ENCODE measurements around the gene ACO1.

The ACO1 gene

GRCh38 chr9:32426278-32426939 lies 42.0 kb downstream of the ACO1 start:
- Histone ChIP-seq H3K4me3 (ENCODE audit: low read length) (no peak overlapping the region), H3K36me3 (ENCODE audit: control insufficient read depth, low read depth, low read length) (peaks cover 33% of the 10 kb centered on the region), H3K27ac (ENCODE audit: low read length) (no peak overlapping the region), H3K27me3 (ENCODE audit: control insufficient read depth, insufficient read depth, low read length) (no peaks in the 10 kb centered on the region), H3K9me3 (ENCODE audit: control insufficient read depth, low read depth, low read length) (no peaks in the 10 kb centered on the region), H3K9ac (ENCODE audit: low read length) (no peak overlapping the region), H3K4me1 (ENCODE audit: control insufficient read depth, low read depth, low read length) (no peaks in the 10 kb centered on the region)

GRCh38 chr9:32427111-32427873 lies 42.8 kb downstream of the ACO1 start:
- Histone ChIP-seq H3K4me1 (ENCODE audit: control insufficient read depth, low read depth, low read length) (no peaks in the 10 kb centered on the region), H3K27ac (ENCODE audit: low read length) (no peak overlapping the region), H3K27me3 (ENCODE audit: control insufficient read depth, insufficient read depth, low read length) (no peaks in the 10 kb centered on the region), H3K9me3 (ENCODE audit: control insufficient read depth, low read depth, low read length) (no peaks in the 10 kb centered on the region), H3K9ac (ENCODE audit: low read length) (no peak overlapping the region), H3K4me3 (ENCODE audit: low read length) (no peak overlapping the region), H3K36me3 (ENCODE audit: control insufficient read depth, low read depth, low read length) (peaks cover 34% of the 10 kb centered on the region)

- Histone ChIP-seq H3K9me3 (ENCODE audit: control insufficient read depth, low read depth, low read length) (no peaks in the 10 kb centered on the region), H3K36me3 (ENCODE audit: control insufficient read depth, low read depth, low read length) (peaks cover 27% of the 10 kb centered on the region), H3K4me3 (ENCODE audit: low read length) (no peak overlapping the region), H3K27ac (ENCODE audit: low read length) (no peak overlapping the region), H3K4me1 (ENCODE audit: control insufficient read depth, low read depth, low read length) (no peaks in the 10 kb centered on the region), H3K27me3 (ENCODE audit: control insufficient read depth, insufficient read depth, low read length) (no peaks in the 10 kb centered on the region), H3K9ac (ENCODE audit: low read length) (no peak overlapping the region)
Measured at GRCh38 chr9:32430720-32431119, 46.3 kb downstream of the ACO1 start.

- Histone ChIP-seq H3K4me1 (ENCODE audit: control insufficient read depth, low read depth, low read length) (no peaks in the 10 kb centered on the region), H3K27me3 (ENCODE audit: control insufficient read depth, insufficient read depth, low read length) (no peaks in the 10 kb centered on the region), H3K36me3 (ENCODE audit: control insufficient read depth, low read depth, low read length) (peaks cover 27% of the 10 kb centered on the region), H3K9ac (ENCODE audit: low read length) (no peak overlapping the region), H3K9me3 (ENCODE audit: control insufficient read depth, low read depth, low read length) (no peaks in the 10 kb centered on the region), H3K27ac (ENCODE audit: low read length) (no peak overlapping the region), H3K4me3 (ENCODE audit: low read length) (no peak overlapping the region)
Measured at GRCh38 chr9:32431196-32431595, 46.8 kb downstream of the ACO1 start.

- no peak overlapping the region for H3K9ac ChIP-seq (ENCODE audit: low read length)
- no peak overlapping the region for H3K27ac ChIP-seq (ENCODE audit: low read length)
- H3K27me3 ChIP-seq (ENCODE audit: control insufficient read depth, insufficient read depth, low read length), result no peaks in the 10 kb centered on the region
- H3K36me3 ChIP-seq (ENCODE audit: control insufficient read depth, low read depth, low read length), result peaks cover 32% of the 10 kb centered on the region
- H3K9me3 ChIP-seq (ENCODE audit: control insufficient read depth, low read depth, low read length), result no peaks in the 10 kb centered on the region
- H3K4me1 ChIP-seq (ENCODE audit: control insufficient read depth, low read depth, low read length), result no peaks in the 10 kb centered on the region
- no peak overlapping the region for H3K4me3 ChIP-seq (ENCODE audit: low read length)
Measured at GRCh38 chr9:32431940-32432555, 47.6 kb downstream of the ACO1 start.

GRCh38 chr9:32434892-32435291 lies 50.4 kb downstream of the ACO1 start:
- H3K27ac ChIP-seq (ENCODE audit: low read length), result no peak overlapping the region
- peaks cover 40% of the 10 kb centered on the region for H3K36me3 ChIP-seq (ENCODE audit: control insufficient read depth, low read depth, low read length)
- no peaks in the 10 kb centered on the region for H3K4me1 ChIP-seq (ENCODE audit: control insufficient read depth, low read depth, low read length)
- H3K9ac ChIP-seq (ENCODE audit: low read length), result no peak overlapping the region
- no peak overlapping the region for H3K4me3 ChIP-seq (ENCODE audit: low read length)
- no peaks in the 10 kb centered on the region for H3K27me3 ChIP-seq (ENCODE audit: control insufficient read depth, insufficient read depth, low read length)
- H3K9me3 ChIP-seq (ENCODE audit: control insufficient read depth, low read depth, low read length), result no peaks in the 10 kb centered on the region

- H3K9me3 ChIP-seq (ENCODE audit: control insufficient read depth, low read depth, low read length), result no peaks in the 10 kb centered on the region
- no peak overlapping the region for H3K4me3 ChIP-seq (ENCODE audit: low read length)
- no peaks in the 10 kb centered on the region for H3K27me3 ChIP-seq (ENCODE audit: control insufficient read depth, insufficient read depth, low read length)
- no peaks in the 10 kb centered on the region for H3K4me1 ChIP-seq (ENCODE audit: control insufficient read depth, low read depth, low read length)
- H3K9ac ChIP-seq (ENCODE audit: low read length), result no peak overlapping the region
- peaks cover 26% of the 10 kb centered on the region for H3K36me3 ChIP-seq (ENCODE audit: control insufficient read depth, low read depth, low read length)
- H3K27ac ChIP-seq (ENCODE audit: low read length), result no peak overlapping the region
Measured at GRCh38 chr9:32441678-32442077, 57.2 kb downstream of the ACO1 start.

- Histone ChIP-seq H3K4me3 (ENCODE audit: low read length) (no peak overlapping the region), H3K9ac (ENCODE audit: low read length) (no peak overlapping the region), H3K27ac (ENCODE audit: low read length) (no peak overlapping the region), H3K36me3 (ENCODE audit: control insufficient read depth, low read depth, low read length) (peaks cover 19% of the 10 kb centered on the region), H3K9me3 (ENCODE audit: control insufficient read depth, low read depth, low read length) (no peaks in the 10 kb centered on the region), H3K27me3 (ENCODE audit: control insufficient read depth, insufficient read depth, low read length) (no peaks in the 10 kb centered on the region), H3K4me1 (ENCODE audit: control insufficient read depth, low read depth, low read length) (no peaks in the 10 kb centered on the region)
Measured at GRCh38 chr9:32442433-32442832, 58.0 kb downstream of the ACO1 start.

DNA sequence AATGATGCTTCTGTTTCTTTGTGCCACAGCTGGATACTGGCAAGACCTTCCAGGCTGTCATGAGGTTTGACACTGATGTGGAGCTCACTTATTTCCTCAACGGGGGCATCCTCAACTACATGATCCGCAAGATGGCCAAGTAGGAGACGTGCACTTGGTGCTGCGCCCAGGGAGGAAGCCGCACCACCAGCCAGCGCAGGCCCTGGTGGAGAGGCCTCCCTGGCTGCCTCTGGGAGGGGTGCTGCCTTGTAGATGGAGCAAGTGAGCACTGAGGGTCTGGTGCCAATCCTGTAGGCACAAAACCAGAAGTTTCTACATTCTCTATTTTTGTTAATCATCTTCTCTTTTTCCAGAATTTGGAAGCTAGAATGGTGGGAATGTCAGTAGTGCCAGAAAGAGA lies 65.5 kb downstream of the ACO1 start:
- Histone ChIP-seq H3K4me1 (ENCODE audit: control insufficient read depth, low read depth, low read length) (no peaks in the 10 kb centered on the region), H3K9ac (ENCODE audit: low read length) (no peak overlapping the region), H3K9me3 (ENCODE audit: control insufficient read depth, low read depth, low read length) (no peaks in the 10 kb centered on the region), H3K27ac (ENCODE audit: low read length) (no peak overlapping the region), H3K36me3 (ENCODE audit: control insufficient read depth, low read depth, low read length) (peaks cover 9% of the 10 kb centered on the region), H3K27me3 (ENCODE audit: control insufficient read depth, insufficient read depth, low read length) (no peaks in the 10 kb centered on the region), H3K4me3 (ENCODE audit: low read length) (no peak overlapping the region)

- no peaks in the 10 kb centered on the region for H3K27me3 ChIP-seq (ENCODE audit: control insufficient read depth, insufficient read depth, low read length)
- H3K9ac ChIP-seq (ENCODE audit: low read length), result no peak overlapping the region
- no peak overlapping the region for H3K27ac ChIP-seq (ENCODE audit: low read length)
- no peak overlapping the region for H3K4me3 ChIP-seq (ENCODE audit: low read length)
- H3K36me3 ChIP-seq (ENCODE audit: control insufficient read depth, low read depth, low read length), result peaks cover 17% of the 10 kb centered on the region
- H3K4me1 ChIP-seq (ENCODE audit: control insufficient read depth, low read depth, low read length), result no peaks in the 10 kb centered on the region
- H3K9me3 ChIP-seq (ENCODE audit: control insufficient read depth, low read depth, low read length), result no peaks in the 10 kb centered on the region
Measured at GRCh38 chr9:32454280-32454679, 69.8 kb downstream of the ACO1 start.

GRCh38 chr9:32455738-32456137 lies 71.3 kb downstream of the ACO1 start:
- Histone ChIP-seq H3K4me3 (ENCODE audit: low read length) (no peak overlapping the region), H3K27me3 (ENCODE audit: control insufficient read depth, insufficient read depth, low read length) (no peaks in the 10 kb centered on the region), H3K4me1 (ENCODE audit: control insufficient read depth, low read depth, low read length) (no peaks in the 10 kb centered on the region), H3K9me3 (ENCODE audit: control insufficient read depth, low read depth, low read length) (no peaks in the 10 kb centered on the region), H3K36me3 (ENCODE audit: control insufficient read depth, low read depth, low read length) (peaks cover 9% of the 10 kb centered on the region), H3K9ac (ENCODE audit: low read length) (no peak overlapping the region), H3K27ac (ENCODE audit: low read length) (no peak overlapping the region)

Data from iPS-18a (cell line).